IPS-18c (cell line): ENCODE data around the gene R3HDM1.
"Not testable (repeated sequence)": the region's sequence is repeated elsewhere in the genome, so short reads cannot be mapped to it uniquely, and the experiment has no call there.

Experiments used
- H3K4me3 ChIP-seq: 2 replicates; pipeline ENCODE4 v1.7.0; 2013; ENCODE audit warnings: low read depth, mild to moderate bottlenecking, low read length, moderate library complexity; ENCODE audit not compliant: insufficient read depth
- H3K9me3 ChIP-seq: one replicate; pipeline ENCODE4 v1.6.1; 2013; ENCODE audit warnings: mild to moderate bottlenecking, low read length, moderate library complexity; ENCODE audit not compliant: control insufficient read depth, insufficient read depth

R3HDM1 gene

GRCh38 chr2:135664623-135665068, 133.4 kb downstream of the R3HDM1 start:
- Histone ChIP-seq H3K9me3 (no peaks in the 10 kb centered on the region), H3K4me3 (no peak overlapping the region)

GRCh38 chr2:135667045-135667444, 135.8 kb downstream of the R3HDM1 start:
- Histone ChIP-seq H3K9me3 (no peaks in the 10 kb centered on the region), H3K4me3 (no peak overlapping the region)

DNA sequence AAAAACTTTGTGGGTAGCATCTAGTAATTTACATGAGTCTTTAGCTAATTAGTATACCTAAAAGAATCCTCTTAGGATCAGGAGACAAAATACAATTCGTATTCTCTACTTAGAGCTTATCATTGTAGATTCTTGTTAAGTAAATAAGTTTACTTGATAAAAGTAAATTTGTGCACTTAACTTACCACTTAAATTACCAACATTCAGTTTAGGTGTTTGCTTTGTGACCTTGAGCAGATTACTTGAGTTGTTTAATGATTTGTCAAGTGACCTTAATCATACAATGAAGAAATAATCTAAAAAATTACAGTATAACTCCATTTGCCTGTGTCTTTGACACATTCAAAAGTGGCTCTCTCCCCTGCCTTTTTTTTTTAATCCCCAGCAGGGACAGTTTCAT, 143.2 kb downstream of the R3HDM1 start:
- H3K4me3 ChIP-seq = no peak overlapping the region
- no peaks in the 10 kb centered on the region for H3K9me3 ChIP-seq

GRCh38 chr2:135676031-135676430, 144.7 kb downstream of the R3HDM1 start:
- Histone ChIP-seq H3K9me3 (no peaks in the 10 kb centered on the region), H3K4me3 (no peak overlapping the region)

- H3K4me3 ChIP-seq = no peak overlapping the region
- no peaks in the 10 kb centered on the region for H3K9me3 ChIP-seq
Observed at GRCh38 chr2:135679125-135679524, 147.8 kb downstream of the R3HDM1 start.

DNA sequence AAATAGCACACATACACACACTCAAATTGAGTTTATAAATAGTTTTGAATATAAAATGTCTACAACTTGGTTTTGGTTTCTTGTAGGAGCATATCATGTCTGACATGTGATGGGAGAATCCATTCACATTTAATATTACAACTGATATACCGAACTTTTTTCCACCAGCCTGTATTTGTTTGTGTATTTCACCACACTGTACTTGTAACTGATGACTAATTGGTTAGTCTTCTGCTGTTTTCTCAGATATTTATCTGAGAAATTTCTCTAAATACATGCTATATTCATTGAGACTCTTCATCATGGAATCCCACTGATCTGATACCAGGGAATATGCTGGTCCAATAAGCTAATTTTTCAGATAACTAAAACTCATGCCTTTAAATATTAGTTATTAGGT, 154.1 kb downstream of the R3HDM1 start:
- Histone ChIP-seq H3K9me3 (no peaks in the 10 kb centered on the region), H3K4me3 (no peak overlapping the region)

DNA sequence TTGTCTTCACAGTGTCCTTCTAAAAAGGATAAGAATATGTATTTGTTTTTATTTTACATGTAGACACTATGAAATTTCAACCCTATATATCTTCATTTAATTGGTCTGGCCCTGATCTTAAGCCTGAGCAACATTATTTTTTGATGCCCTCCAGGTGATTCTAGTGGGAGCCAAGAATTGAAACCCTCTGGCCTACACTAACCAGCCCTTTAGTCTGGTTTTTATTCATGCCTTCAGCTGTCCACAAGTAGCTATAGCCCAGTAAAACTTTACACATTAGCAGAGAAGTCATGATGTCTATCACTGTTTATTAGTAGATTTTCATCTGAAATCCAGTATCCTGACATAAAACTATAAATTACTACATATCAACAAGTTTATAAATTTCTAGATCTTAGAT, 157.7 kb downstream of the R3HDM1 start:
- Histone ChIP-seq H3K9me3 (no peaks in the 10 kb centered on the region), H3K4me3 (no peak overlapping the region)

DNA sequence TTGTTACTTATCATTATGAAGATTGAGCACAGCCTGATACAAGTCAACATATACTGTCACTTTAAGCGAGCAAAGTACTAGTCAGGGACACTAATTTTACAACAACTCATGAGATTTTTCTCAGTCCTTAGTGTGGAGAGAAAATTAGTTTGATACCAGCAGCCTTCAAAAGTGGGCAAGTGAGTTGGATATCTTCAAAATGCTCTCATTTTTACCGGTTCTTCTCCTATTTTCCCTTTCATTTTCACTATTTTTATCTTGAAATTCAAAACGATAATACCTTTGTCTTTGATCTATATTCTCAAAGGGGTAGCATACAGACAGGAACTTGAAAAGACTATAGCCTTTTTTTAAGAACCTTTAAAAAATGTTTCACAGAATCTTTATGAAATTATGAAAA, 158.4 kb downstream of the R3HDM1 start:
- H3K9me3 ChIP-seq = no peaks in the 10 kb centered on the region
- H3K4me3 ChIP-seq = no peak overlapping the region

DNA sequence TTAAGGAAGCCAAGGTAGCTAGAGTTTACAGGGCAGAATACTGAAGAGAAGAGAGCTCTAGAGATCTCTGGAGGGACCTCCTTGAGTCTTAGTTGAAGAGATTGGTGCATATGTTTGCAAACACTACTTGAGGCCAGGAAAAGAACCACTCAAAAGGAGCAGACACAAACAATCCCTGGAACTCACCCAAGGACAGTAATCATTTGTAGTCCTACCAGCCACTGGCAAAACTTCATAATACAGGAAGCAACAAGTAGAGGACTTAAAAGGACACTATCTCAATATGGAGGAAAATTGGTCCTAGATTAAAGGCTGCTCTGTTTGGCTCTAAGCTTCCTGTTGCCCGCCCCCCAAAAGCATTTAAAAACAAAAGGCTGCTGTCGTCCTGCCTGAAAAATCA, 163.4 kb downstream of the R3HDM1 start:
- no peak overlapping the region for H3K4me3 ChIP-seq
- no peaks in the 10 kb centered on the region for H3K9me3 ChIP-seq

DNA sequence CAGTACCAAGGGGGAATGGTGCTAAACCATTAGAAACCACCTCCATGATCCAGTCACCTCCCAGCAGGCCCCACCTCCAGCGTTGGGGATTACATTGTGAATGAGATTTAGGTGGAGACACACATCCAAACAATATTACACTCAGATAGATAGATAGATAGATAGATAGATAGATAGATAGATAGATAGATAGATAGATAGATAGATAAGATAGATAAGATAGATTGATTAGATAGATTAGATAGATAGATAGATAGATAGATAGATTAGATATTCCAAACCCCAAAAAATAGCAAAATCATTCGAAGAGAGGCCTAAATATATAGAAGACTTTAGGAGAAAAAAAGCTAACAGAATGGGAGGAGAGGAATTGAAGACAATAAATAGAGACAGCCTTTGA, 167.6 kb downstream of the R3HDM1 start:
- H3K4me3 ChIP-seq = no peak overlapping the region

DNA sequence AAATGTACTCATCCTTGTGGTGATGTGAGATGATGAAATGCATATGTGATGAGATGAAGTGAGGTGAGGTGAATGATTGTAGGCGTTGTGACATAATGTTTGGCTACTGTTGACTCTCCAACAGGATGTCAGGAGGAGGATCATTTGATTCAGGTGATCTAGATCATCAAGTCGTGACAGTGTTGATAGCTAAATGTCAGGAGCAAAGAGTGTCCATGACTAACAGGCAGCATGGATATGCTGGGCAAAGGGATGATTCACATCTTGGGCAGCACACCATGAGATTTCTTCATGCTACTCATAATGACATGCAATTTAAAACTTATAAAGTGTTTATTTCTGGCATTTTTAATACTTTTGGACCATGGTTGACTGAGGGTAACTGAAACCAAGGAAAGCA, 170.2 kb downstream of the R3HDM1 start:
- no peaks in the 10 kb centered on the region for H3K9me3 ChIP-seq
- H3K4me3 ChIP-seq = no peak overlapping the region

More for the DNA sequence above, 167.6 kb downstream of the R3HDM1 start:
- H3K9me3 ChIP-seq = no peaks in the 10 kb centered on the region

GRCh38 chr2:135703300-135703699, 172.0 kb downstream of the R3HDM1 start:
- Histone ChIP-seq H3K9me3 (no peaks in the 10 kb centered on the region), H3K4me3 (no peak overlapping the region)

DNA sequence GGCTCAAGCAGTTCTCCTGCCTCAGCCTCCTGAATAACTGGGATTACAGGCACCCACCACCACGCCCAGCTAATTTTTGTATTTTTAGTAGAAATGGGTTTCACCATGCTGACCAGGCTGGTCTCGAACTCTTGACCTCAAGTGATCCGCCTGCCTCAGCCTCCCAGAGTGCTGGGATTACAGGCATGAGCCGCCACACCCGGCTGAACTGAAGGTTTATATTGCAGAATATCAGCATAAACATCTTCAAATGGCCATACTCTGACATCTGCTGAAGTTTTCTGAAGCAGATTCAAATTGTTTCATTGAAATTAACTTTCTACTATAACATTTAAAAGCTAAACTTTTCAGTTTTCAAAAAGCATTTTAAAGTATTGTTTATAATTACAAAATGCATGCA, 172.8 kb downstream of the R3HDM1 start:
- H3K4me3 ChIP-seq = not testable (repeated sequence)

DNA sequence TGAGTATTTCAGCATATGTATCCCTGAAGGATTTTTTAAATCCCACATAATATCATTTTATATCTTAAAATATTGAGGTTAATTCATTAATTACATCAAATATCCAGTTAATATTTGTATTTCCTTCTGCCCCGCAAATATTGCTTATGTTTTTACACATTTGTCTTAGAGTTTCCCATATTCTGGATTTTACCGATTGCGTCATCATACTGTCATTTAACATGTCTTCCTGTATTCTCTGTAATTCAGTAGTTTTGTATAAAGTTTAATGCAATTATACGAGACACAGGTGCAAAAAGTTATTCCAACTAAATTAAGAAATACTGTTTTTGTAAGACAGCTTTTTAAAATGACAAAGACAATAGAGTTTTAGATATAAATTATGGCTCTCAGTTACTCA, 176.9 kb downstream of the R3HDM1 start:
- H3K4me3 ChIP-seq = no peak overlapping the region
- no peaks in the 10 kb centered on the region for H3K9me3 ChIP-seq

More for the DNA sequence above, 172.8 kb downstream of the R3HDM1 start:
- not testable (repeated sequence) for H3K9me3 ChIP-seq

DNA sequence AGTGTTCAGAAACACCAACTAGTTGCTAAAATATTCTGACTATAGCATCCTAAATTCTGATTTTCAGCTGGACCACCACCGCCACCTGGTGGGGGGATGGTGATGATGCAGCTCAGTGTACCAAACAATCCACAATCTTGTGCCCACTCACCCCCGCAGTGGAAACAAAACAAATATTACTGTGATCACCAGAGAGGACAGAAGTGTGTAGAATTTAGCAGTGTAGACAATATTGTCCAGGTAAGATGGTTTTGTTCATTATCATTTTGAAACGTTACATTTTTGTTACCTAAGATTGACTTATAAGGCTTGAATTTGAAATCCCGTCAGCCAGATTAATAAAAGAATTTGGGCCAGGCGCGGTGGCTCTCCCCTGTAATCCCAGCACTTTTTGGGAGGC, 178.7 kb downstream of the R3HDM1 start:
- Histone ChIP-seq H3K4me3 (no peak overlapping the region), H3K9me3 (no peaks in the 10 kb centered on the region)

- not testable (repeated sequence) for H3K9me3 ChIP-seq, H3K4me3 ChIP-seq
Observed at GRCh38 chr2:135715086-135715485, 183.8 kb downstream of the R3HDM1 start.

DNA sequence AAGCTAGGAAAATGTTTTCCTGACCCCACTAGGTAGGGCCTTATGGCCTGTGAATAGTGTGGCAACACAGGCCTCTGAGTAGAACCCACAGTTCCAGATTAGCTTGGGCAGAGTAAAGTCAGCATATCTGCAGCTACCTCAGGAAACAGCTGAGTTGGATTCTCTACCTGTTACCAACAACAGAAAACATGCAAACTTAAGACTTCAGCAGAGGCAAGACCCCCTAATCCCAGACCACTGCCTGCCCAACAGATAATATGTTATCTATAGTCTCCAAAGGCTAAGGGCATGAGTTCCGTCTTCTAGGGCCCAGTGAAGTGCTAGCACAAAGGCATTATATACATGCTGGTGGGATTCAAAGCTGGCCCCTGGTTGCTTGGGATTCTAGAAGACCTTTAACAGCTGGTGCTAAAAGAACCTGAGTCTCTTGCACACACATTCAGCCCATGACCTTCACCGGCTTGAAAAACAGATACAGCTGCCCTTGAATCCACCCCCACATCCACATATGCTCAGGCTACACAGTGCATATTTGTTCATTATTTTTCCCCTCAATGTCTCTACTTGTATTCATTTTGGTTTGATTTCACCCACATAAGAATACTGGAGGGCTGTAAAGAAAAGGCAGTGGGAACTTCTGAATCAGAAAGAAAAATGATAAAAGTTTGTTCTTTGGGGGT, 196.9 kb downstream of the R3HDM1 start:
- no peak overlapping the region for H3K4me3 ChIP-seq
- no peaks in the 10 kb centered on the region for H3K9me3 ChIP-seq

DNA sequence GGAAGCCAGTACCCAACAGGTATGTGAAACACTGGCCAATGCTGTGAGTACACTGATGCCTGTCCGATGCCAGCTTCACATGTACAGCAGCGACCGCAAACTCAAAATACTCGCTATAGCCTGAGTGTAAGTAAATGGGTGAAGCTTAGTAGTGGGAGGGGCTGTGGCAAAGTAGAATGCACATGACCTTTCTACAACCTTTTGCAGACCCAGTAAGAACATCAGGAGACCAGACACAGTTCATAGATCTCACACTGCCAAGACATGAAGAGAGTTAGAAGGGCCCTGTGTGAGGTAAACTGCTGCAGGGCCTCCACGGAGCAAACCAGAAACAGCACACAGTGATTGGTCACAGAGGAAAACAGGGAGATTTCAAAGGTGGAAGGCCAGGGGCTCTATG, 201.3 kb downstream of the R3HDM1 start:
- no peak overlapping the region for H3K4me3 ChIP-seq
- no peaks in the 10 kb centered on the region for H3K9me3 ChIP-seq

DNA sequence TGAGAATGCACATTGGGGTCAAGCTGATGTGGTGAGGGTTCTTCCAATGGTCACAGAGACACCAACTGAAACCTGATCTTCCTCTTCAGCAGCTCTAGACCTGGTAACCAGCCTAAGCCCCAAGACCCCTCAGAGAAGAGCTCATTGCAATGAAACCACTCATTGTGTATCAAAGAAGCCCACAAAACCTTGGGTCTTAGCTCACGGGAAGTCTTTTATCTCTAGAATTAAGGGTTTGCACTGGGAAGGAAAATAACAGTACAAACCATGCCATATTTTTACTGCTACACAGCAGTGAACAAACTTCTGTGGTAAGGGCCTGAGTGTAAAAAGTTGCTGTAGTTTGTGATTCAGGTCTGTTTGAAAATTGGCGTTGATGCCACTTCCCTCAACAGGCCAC, 201.8 kb downstream of the R3HDM1 start:
- no peak overlapping the region for H3K4me3 ChIP-seq
- H3K9me3 ChIP-seq = no peaks in the 10 kb centered on the region
